AG10803 (cell line): ENCODE results near the gene IGF2BP1.

Source experiments
- DNase-seq: peaks from one replicate; pipeline ENCODE4 v3.0.0; 2010; ENCODE audit warnings: low read depth
- H3K4me3 ChIP-seq: 2 replicates; pipeline ENCODE4 v1.5.1; 2011; ENCODE audit warnings: mild to moderate bottlenecking, low read length, control low read depth
- TF ChIP-seq, protein P1 (sequence below): conservative IDR thresholded peaks from 2 replicates; pipeline ENCODE4 v1.5.1; 2011; ENCODE audit warnings: mild to moderate bottlenecking, low read length, control low read depth, inconsistent platforms

Gene IGF2BP1

DNA sequence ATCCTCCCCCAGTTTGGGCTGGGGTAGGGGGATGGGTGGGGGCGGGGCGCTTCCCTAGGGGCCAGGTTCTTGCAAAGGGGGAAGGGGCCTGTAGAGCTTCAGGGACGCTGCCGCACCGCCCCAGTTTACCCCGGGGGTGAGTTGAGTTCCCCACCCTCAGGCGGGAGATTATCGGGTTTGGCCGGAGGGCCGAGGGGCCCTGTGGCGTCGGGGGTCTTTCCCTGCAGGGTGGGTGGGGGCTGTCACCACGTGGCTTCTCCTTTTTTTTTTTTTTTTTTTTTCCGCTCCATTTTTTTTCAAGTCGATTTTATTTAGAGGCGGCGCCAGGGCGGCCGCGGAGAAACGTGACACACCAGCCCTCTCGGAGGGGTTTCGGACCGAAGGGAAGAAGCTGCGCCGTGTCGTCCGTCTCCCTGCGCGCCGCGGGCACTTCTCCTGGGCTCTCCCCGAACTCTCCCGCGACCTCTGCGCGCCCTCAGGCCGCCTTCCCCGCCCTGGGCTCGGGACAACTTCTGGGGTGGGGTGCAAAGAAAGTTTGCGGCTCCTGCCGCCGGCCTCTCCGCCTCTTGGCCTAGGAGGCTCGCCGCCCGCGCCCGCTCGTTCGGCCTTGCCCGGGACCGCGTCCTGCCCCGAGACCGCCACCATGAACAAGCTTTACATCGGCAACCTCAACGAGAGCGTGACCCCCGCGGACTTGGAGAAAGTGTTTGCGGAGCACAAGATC is at the start of gene IGF2BP1:
Gene IGF2BP1, plus strand, starts transcription at position 283 of the 724 bp plus-strand sequence. Its CDS starts 361 bp downstream, at position 644.
- TF ChIP-seq, protein P1, sequence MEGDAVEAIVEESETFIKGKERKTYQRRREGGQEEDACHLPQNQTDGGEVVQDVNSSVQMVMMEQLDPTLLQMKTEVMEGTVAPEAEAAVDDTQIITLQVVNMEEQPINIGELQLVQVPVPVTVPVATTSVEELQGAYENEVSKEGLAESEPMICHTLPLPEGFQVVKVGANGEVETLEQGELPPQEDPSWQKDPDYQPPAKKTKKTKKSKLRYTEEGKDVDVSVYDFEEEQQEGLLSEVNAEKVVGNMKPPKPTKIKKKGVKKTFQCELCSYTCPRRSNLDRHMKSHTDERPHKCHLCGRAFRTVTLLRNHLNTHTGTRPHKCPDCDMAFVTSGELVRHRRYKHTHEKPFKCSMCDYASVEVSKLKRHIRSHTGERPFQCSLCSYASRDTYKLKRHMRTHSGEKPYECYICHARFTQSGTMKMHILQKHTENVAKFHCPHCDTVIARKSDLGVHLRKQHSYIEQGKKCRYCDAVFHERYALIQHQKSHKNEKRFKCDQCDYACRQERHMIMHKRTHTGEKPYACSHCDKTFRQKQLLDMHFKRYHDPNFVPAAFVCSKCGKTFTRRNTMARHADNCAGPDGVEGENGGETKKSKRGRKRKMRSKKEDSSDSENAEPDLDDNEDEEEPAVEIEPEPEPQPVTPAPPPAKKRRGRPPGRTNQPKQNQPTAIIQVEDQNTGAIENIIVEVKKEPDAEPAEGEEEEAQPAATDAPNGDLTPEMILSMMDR = no peak
- H3K4me3 ChIP-seq = peak within 1 kb of the TSS; percentile 79
- DNase-seq = peak; percentile 54

DNA sequence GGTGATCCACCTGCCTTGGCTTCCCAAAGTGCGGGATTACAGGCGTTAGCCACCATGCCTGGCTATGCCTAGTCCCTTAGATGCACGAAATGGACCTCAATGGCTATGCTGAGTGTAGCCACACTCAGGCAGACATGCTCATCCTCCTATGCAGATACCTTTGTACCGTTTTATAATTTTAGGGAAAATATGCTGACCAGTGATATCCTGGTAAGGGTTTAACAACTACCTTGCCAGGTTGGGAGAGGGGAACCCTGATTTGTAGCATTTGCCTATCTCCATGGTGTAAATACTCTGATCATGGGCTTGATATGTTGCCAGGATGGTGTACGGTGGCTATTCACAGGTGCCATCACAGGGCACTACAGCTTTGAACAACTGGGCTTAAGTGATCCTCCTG is 45.6 kb upstream of the IGF2BP1 start:
- no peak for DNase-seq
- TF ChIP-seq, protein P1 = no peak
- H3K4me3 ChIP-seq = no peak overlapping the region

DNA sequence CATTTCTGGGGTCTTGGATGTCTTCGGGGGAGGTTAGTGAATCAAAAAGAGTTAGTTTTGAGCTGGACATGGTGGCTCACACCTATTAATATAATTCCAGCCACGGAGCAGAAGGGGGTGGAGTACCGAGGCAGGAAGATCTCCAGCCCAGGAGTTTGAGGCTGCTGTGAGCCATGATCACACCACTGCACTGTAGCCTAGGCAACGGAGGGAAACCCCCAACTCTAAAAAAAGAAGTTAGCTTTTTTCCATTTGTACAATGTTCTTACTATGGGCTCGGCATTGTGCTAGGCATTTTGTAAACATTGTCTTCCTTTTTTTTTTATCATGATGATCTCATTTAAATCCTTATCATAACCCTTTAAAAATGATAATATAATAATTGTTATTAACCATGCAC is 44.3 kb upstream of the IGF2BP1 start:
- TF ChIP-seq, protein P1 = no peak
- DNase-seq = no peak
- H3K4me3 ChIP-seq = no peak overlapping the region

DNA sequence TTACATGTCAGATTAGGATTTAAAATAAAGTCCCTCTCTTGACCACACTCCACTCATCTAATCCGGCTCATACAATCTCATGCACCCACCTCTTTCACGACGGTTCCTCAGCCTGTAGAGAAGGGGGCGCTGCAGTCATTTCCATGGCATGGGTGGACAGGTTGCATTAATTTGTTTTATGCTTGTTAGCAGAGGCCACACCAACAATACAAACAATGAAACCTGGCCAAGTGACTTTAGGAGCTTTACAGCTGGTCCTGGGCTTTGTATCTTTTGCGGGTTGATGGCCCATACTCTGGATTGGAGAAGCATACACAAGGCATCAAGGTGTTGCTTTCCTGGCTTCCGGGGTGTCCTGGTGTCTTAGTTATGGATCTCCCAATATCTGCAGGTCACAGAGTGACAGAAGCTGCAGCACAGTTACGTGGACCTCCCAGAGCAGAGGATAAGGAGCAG is 42.9 kb upstream of the IGF2BP1 start:
- DNase-seq = peak; percentile 64
- TF ChIP-seq, protein P1 = peak; percentile 75
- no peak overlapping the region for H3K4me3 ChIP-seq

DNA sequence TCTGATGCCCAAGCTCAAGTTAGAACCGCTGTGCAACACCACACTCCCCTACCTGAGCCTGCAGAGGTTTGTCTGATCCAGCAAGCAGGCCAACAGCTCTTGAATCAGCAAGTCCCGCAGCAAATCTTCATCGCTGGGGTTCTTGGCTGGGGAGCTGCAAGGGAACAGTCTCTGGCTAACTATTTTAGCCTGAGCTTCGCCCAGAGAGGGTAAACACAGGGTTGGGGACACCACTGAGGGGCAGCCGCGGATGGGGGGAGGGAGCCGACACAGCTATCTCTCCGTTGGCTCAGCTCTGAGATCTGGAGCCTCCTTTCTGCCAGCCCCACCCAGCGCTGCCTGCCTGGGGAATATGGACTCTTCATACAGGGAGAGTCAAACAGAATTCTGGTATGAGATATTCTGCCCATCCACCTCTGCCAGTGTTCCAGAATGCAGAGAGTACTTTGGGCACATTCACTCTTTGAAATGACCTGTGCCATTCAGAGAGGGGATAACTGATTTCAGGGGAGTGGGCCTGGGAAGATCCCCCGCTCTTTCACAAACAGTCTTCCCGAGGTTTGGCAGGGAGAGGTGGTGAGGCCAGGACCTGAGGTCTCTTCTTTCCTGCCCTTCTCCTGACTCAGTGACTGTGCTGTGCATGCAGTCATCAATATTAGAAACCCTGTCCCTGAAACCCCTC is 36.2 kb upstream of the IGF2BP1 start:
- H3K4me3 ChIP-seq = no peak overlapping the region
- TF ChIP-seq, protein P1 = no peak
- DNase-seq = no peak

DNA sequence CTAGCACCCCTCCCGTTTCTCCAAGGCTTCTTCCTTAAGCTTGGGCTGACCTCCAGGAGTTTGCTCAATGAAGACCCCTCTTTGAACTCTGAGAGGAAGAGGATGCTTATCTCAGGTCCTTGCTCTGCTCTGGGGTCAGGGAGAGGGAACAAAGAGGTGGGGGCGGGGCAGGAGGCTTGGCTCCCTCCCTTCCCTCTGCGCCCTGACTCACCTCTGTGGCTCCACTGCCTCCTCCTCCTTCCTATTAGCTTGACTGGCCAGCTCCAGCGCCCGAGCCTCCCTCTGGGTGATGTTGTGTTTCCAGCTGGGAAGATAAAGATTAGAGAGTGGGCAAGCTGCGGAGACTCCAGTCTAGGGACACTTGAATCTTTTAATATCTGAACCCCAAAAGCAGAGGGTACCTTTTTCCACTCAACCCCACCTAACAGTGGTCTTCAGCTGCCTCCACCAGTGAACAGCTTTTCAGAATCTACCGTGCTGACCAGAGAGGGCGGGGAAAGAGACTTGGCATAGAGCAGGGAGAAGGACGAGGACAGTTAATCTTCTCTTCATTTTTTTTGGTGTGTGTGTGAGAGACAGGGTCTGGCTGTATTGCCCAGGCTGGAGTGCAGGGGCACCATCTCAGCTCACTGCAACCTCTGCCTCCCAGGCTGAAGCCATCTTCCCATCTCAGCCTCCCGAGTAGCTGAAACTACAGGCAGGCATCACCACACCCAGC is 35.5 kb upstream of the IGF2BP1 start:
- TF ChIP-seq, protein P1 = no peak
- H3K4me3 ChIP-seq = no peak overlapping the region
- DNase-seq = peak; percentile 50
